ENCODE data around the gene MYO7B. TPM values are rescaled to one million over a fixed set of nuclear protein-coding genes. Genes with fewer than 3 reads are reported as not detected.

Gene MYO7B
- total and polyA plus RNA-seq, 5 donors from 2014 or later: 0.12 TPM; not detected in 4

DNA sequence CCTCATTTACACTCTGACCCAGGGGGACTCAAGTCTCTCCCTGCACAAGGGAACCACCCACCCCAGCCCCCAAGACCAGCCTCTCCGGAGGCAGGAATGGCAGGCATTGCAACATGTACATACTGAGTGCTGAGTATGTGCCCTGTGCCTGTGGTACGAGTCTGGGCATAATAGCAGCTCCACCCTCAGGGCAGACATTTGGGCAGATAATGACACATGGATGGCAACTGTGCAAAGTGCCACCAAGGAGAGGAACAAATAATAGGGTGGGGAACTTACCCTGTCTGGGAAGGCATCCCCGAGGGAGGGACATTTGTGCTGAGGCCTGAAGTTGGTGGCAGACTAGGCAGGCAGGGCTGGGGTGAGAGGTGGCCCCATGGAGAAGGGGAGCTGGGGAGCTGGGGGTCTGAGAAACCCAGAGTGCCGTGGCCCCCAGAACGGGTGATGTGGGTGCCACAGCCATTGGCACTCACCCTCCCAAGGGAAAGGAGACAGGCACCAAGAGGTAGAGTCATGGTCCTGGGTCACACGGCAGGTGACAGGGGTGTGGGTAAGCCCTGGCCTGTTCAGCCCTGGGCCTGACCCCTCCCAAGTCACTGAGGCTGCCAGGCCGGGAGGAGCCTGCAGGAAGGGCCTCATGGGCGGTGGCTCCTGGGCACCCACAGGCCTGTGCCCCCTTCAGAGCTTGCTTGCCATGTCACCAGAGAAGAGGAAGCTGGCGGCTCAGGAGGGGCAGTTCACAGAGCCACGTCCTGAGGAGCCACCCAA, 94.8 kb downstream of the MYO7B start:
- H3K9me3 Mint-ChIP-seq: no peaks in the 10 kb centered on the region
- no peak for DNase-seq
- Histone ChIP-seq H3K4me3 (ENCODE audit: low read depth, low read length) (no peak overlapping the region), H3K27ac (ENCODE audit: insufficient read depth, low read length, poor library complexity, severe bottlenecking) (no peak overlapping the region), H3K36me3 (ENCODE audit: control insufficient read depth, insufficient read depth, low read length) (no peaks in the 10 kb centered on the region), H3K27me3 (ENCODE audit: control insufficient read depth, insufficient read depth, low read length) (no peaks in the 10 kb centered on the region), H3K9me3 (ENCODE audit: control insufficient read depth in 2 of 2, low read length in 2 of 2) (no peaks in the 10 kb centered on the region), H3K4me1 (ENCODE audit: control insufficient read depth, insufficient read depth, low read length, poor library complexity, severe bottlenecking) (peaks cover 10% of the 10 kb centered on the region)
- ATAC-seq (ENCODE audit: low read depth in 2 of 2): no peak
- peaks cover 0 to 27% (median 0%) of the 10 kb centered on the region in 4 donors for H3K4me1 Mint-ChIP-seq
- no peaks in the 10 kb centered on the region for H3K36me3 Mint-ChIP-seq
- H3K27ac Mint-ChIP-seq: peak overlapping the region in 2 of 3 donors; percentile 63 to 83
- H3K4me3 Mint-ChIP-seq: no peak overlapping the region
- no peaks in the 10 kb centered on the region for H3K27me3 Mint-ChIP-seq

DNA sequence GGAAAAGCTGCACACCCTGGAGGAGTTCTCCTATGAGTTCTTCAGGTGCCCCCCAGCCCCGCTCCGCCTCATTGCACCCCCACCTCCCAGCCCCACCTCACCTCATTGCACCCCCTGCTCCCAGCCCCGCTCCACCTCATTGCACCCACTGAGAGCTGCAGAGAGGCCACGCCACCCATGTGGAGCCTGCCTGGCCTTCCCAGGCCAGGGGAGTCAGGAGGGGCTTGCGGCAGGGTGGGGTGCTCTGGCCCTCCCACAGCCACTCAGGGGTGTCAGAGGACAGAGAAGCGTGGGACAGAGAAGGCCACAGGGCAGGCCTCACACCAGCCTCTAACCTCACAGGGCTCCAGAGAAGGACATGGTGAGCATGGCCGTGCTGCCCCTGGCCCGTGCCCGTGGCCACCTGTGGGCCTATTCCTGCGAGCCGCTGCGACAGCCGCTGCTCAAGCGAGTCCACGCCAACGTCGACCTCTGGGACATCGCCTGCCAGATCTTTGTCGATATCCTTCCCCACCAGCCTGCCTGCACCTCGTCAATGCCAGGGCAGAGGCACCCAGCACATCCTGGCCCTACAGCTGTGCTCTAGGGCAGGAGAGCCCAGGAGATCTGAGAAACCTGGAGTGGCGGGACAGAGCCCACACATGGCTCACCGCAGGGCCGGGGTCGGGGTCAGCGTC, 95.5 kb downstream of the MYO7B start:
- H3K27ac Mint-ChIP-seq: peak overlapping the region in 1 of 3 donors; percentile 63
- DNase-seq: no peak
- no peak for ATAC-seq (ENCODE audit: low read depth in 2 of 2)
- no peaks in the 10 kb centered on the region for H3K36me3 Mint-ChIP-seq
- Histone ChIP-seq H3K4me3 (ENCODE audit: low read depth, low read length) (no peak overlapping the region), H3K36me3 (ENCODE audit: control insufficient read depth, insufficient read depth, low read length) (no peaks in the 10 kb centered on the region), H3K9me3 (ENCODE audit: control insufficient read depth in 2 of 2, low read length in 2 of 2) (no peaks in the 10 kb centered on the region), H3K27ac (ENCODE audit: insufficient read depth, low read length, poor library complexity, severe bottlenecking) (no peak overlapping the region), H3K4me1 (ENCODE audit: control insufficient read depth, insufficient read depth, low read length, poor library complexity, severe bottlenecking) (peaks cover 16% of the 10 kb centered on the region), H3K27me3 (ENCODE audit: control insufficient read depth, insufficient read depth, low read length) (no peaks in the 10 kb centered on the region)
- peaks cover 0 to 33% (median 0%) of the 10 kb centered on the region in 4 donors for H3K4me1 Mint-ChIP-seq
- H3K27me3 Mint-ChIP-seq: no peaks in the 10 kb centered on the region
- H3K4me3 Mint-ChIP-seq: no peak overlapping the region
- H3K9me3 Mint-ChIP-seq: no peaks in the 10 kb centered on the region

DNA sequence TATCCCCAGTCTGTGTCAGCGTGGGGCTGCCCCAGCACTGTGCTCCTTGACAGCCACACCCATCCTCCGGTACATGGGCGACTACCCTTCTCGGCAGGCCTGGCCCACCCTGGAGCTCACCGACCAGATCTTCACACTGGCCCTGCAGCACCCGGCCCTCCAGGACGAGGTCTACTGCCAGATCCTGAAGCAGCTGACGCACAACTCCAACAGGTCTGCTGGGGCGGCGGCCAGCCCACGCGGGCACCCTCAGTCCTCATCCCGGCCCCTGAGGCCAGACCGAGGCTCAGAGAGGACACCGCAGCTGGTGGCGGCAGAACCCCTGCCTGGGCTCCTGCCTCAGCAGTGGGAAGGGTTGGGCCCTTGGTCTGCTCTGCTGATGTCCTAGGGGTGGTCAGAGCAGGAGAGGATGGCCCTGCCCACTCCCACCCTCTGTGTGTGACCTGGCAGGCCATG, 96.1 kb downstream of the MYO7B start:
- Histone ChIP-seq H3K4me1 (ENCODE audit: control insufficient read depth, insufficient read depth, low read length, poor library complexity, severe bottlenecking) (peaks cover 22% of the 10 kb centered on the region), H3K36me3 (ENCODE audit: control insufficient read depth, insufficient read depth, low read length) (no peaks in the 10 kb centered on the region), H3K9me3 (ENCODE audit: control insufficient read depth in 2 of 2, low read length in 2 of 2) (no peaks in the 10 kb centered on the region), H3K27me3 (ENCODE audit: control insufficient read depth, insufficient read depth, low read length) (no peaks in the 10 kb centered on the region), H3K4me3 (ENCODE audit: low read depth, low read length) (no peak overlapping the region), H3K27ac (ENCODE audit: insufficient read depth, low read length, poor library complexity, severe bottlenecking) (no peak overlapping the region)
- Mint-ChIP-seq H3K9me3 (no peaks in the 10 kb centered on the region), H3K4me3 (peak overlapping the region in 1 of 4 donors; percentile 10), H3K27me3 (no peaks in the 10 kb centered on the region), H3K36me3 (no peaks in the 10 kb centered on the region), H3K4me1 (peaks cover 0 to 39% (median 0%) of the 10 kb centered on the region in 4 donors), H3K27ac (no peak overlapping the region)
- ATAC-seq (ENCODE audit: low read depth in 2 of 2) (no peak), DNase-seq (no peak)

DNA sequence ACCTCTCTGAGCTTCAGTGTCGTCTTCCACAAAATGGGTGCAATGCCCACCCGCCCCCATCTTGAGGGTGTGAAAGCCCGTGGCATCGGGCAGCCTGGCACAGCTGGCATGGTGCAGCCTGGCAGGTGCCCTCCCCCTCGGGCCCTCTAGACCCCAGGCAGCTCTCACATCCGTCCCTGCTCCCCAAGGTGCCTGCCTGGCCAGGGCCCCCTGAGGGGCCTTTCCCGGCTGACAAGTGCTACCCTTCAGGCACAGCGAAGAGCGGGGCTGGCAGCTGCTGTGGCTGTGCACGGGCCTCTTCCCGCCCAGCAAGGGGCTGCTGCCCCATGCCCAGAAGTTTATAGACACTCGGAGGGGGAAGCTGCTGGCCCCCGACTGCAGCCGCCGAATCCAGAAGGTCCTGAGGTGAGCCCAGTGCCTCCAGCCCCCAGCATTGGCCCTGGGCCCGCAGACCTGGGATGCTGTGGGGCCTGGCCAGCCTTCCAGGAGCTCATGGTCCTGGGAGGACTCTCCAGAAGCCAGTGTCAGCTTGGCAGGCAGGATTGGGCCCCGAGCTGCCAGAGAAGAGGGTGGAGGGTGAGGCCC, 96.6 kb downstream of the MYO7B start:
- DNase-seq: no peak

GRCh38 chr2:127632592-127633489, 97.4 kb downstream of the MYO7B start:
- Histone ChIP-seq H3K27ac (ENCODE audit: insufficient read depth, low read length, poor library complexity, severe bottlenecking) (no peak overlapping the region), H3K4me1 (ENCODE audit: control insufficient read depth, insufficient read depth, low read length, poor library complexity, severe bottlenecking) (peaks cover 34% of the 10 kb centered on the region), H3K9me3 (ENCODE audit: control insufficient read depth in 2 of 2, low read length in 2 of 2) (no peaks in the 10 kb centered on the region), H3K27me3 (ENCODE audit: control insufficient read depth, insufficient read depth, low read length) (no peaks in the 10 kb centered on the region), H3K36me3 (ENCODE audit: control insufficient read depth, insufficient read depth, low read length) (no peaks in the 10 kb centered on the region), H3K4me3 (ENCODE audit: low read depth, low read length) (no peak overlapping the region)
- no peaks in the 10 kb centered on the region for H3K9me3 Mint-ChIP-seq
- H3K36me3 Mint-ChIP-seq: no peaks in the 10 kb centered on the region
- H3K4me1 Mint-ChIP-seq: peaks cover 0 to 50% (median 2%) of the 10 kb centered on the region in 4 donors
- no peak overlapping the region for H3K4me3 Mint-ChIP-seq
- H3K27ac Mint-ChIP-seq: peak overlapping the region in 2 of 3 donors; percentile 46 to 60
- DNase-seq (no peak), ATAC-seq (ENCODE audit: low read depth in 2 of 2) (peak in 1 of 2 donors; percentile 38)
- H3K27me3 Mint-ChIP-seq: no peaks in the 10 kb centered on the region

More for the DNA sequence above, 96.6 kb downstream of the MYO7B start:
- Mint-ChIP-seq H3K4me1 (peaks cover 0 to 44% (median 0%) of the 10 kb centered on the region in 4 donors), H3K4me3 (peak overlapping the region in 1 of 4 donors; percentile 10), H3K27ac (no peak overlapping the region), H3K9me3 (no peaks in the 10 kb centered on the region), H3K36me3 (no peaks in the 10 kb centered on the region), H3K27me3 (no peaks in the 10 kb centered on the region)
- no peak overlapping the region for H3K4me3 ChIP-seq (ENCODE audit: low read depth, low read length)
- ATAC-seq (ENCODE audit: low read depth in 2 of 2): no peak
- peaks cover 27% of the 10 kb centered on the region for H3K4me1 ChIP-seq (ENCODE audit: control insufficient read depth, insufficient read depth, low read length, poor library complexity, severe bottlenecking)
- H3K27ac ChIP-seq (ENCODE audit: insufficient read depth, low read length, poor library complexity, severe bottlenecking): no peak overlapping the region
- H3K36me3 ChIP-seq (ENCODE audit: control insufficient read depth, insufficient read depth, low read length): no peaks in the 10 kb centered on the region
- H3K9me3 ChIP-seq (ENCODE audit: control insufficient read depth in 2 of 2, low read length in 2 of 2): no peaks in the 10 kb centered on the region
- H3K27me3 ChIP-seq (ENCODE audit: control insufficient read depth, insufficient read depth, low read length): no peaks in the 10 kb centered on the region

GRCh38 chr2:127633556-127634065, 98.1 kb downstream of the MYO7B start:
- H3K9me3 Mint-ChIP-seq: no peaks in the 10 kb centered on the region
- Histone ChIP-seq H3K4me1 (ENCODE audit: control insufficient read depth, insufficient read depth, low read length, poor library complexity, severe bottlenecking) (peaks cover 40% of the 10 kb centered on the region), H3K9me3 (ENCODE audit: control insufficient read depth in 2 of 2, low read length in 2 of 2) (no peaks in the 10 kb centered on the region), H3K36me3 (ENCODE audit: control insufficient read depth, insufficient read depth, low read length) (no peaks in the 10 kb centered on the region), H3K27me3 (ENCODE audit: control insufficient read depth, insufficient read depth, low read length) (no peaks in the 10 kb centered on the region), H3K4me3 (ENCODE audit: low read depth, low read length) (no peak overlapping the region), H3K27ac (ENCODE audit: insufficient read depth, low read length, poor library complexity, severe bottlenecking) (no peak overlapping the region)
- H3K4me1 Mint-ChIP-seq: peaks cover 0 to 57% (median 6%) of the 10 kb centered on the region in 4 donors
- ATAC-seq (ENCODE audit: low read depth in 2 of 2) (no peak), DNase-seq (no peak)
- H3K4me3 Mint-ChIP-seq: no peak overlapping the region
- no peaks in the 10 kb centered on the region for H3K36me3 Mint-ChIP-seq
- no peaks in the 10 kb centered on the region for H3K27me3 Mint-ChIP-seq
- peak overlapping the region in 2 of 3 donors; percentile 46 to 60 for H3K27ac Mint-ChIP-seq

DNA sequence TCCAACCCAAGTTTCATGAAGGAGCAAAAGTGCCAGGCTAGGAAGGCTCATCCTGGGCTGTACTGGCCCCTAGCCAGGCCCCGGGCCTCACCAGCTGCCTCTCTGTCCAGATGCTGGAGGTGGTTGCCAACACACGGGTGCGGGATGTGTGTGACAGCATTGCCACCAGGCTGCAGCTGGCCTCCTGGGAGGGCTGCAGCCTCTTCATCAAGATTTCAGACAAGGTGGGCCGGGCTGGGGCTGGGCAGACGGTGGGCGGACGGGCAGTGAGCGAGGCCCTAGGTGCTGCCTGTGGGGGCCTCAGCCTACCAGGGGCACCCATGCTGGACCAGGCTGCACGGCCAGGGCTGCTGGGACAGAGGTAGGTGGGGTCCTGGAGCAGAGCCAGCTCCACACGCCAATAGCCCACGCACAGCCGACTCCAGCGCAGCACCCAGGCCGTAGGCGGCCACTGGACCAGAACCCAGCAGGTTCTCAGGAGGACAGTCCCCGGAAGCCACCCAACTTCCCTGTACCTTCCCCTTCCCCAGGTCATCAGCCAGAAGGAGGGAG, 98.7 kb downstream of the MYO7B start:
- Histone ChIP-seq H3K4me1 (ENCODE audit: control insufficient read depth, insufficient read depth, low read length, poor library complexity, severe bottlenecking) (peaks cover 46% of the 10 kb centered on the region), H3K36me3 (ENCODE audit: control insufficient read depth, insufficient read depth, low read length) (no peaks in the 10 kb centered on the region), H3K27me3 (ENCODE audit: control insufficient read depth, insufficient read depth, low read length) (no peaks in the 10 kb centered on the region), H3K27ac (ENCODE audit: insufficient read depth, low read length, poor library complexity, severe bottlenecking) (no peak overlapping the region), H3K4me3 (ENCODE audit: low read depth, low read length) (no peak overlapping the region), H3K9me3 (ENCODE audit: control insufficient read depth in 2 of 2, low read length in 2 of 2) (no peaks in the 10 kb centered on the region)
- Mint-ChIP-seq H3K9me3 (no peaks in the 10 kb centered on the region), H3K4me3 (no peak overlapping the region), H3K4me1 (peaks cover 0 to 63% (median 6%) of the 10 kb centered on the region in 4 donors), H3K36me3 (no peaks in the 10 kb centered on the region), H3K27me3 (no peaks in the 10 kb centered on the region), H3K27ac (peak overlapping the region in 1 of 3 donors; percentile 46)
- DNase-seq (no peak), ATAC-seq (ENCODE audit: low read depth in 2 of 2) (no peak)
